ENCODE measurements around the gene KSR2.

The KSR2 gene

GRCh38 chr12:117607778-117608177 is 361.0 kb downstream of the KSR2 start:
- H3K4me3 ChIP-seq (ENCODE audit: low read depth, low read length) = no peak overlapping the region
- DNase-seq (ENCODE audit: low read depth) = no peak
- no peak for TF ChIP-seq CTCF (conservative IDR thresholded peaks at IDR 0.05; ENCODE audit: low read depth, low read length)

- DNase-seq (ENCODE audit: low read depth) = no peak
- H3K4me3 ChIP-seq (ENCODE audit: low read depth, low read length) = no peak overlapping the region
- TF ChIP-seq CTCF (conservative IDR thresholded peaks at IDR 0.05; ENCODE audit: low read depth, low read length) = no peak
These were observed 361.8 kb downstream of the KSR2 start for GRCh38 chr12:117606945-117607344.

GRCh38 chr12:117606024-117606423 is 362.8 kb downstream of the KSR2 start:
- no peak for DNase-seq (ENCODE audit: low read depth)
- TF ChIP-seq CTCF (conservative IDR thresholded peaks at IDR 0.05; ENCODE audit: low read depth, low read length) = no peak
- no peak overlapping the region for H3K4me3 ChIP-seq (ENCODE audit: low read depth, low read length)

- TF ChIP-seq CTCF (conservative IDR thresholded peaks at IDR 0.05; ENCODE audit: low read depth, low read length) = no peak
- DNase-seq (ENCODE audit: low read depth) = no peak
- H3K4me3 ChIP-seq (ENCODE audit: low read depth, low read length) = no peak overlapping the region
These were observed 365.3 kb downstream of the KSR2 start for GRCh38 chr12:117603316-117604113.

- no peak for TF ChIP-seq CTCF (conservative IDR thresholded peaks at IDR 0.05; ENCODE audit: low read depth, low read length)
- no peak overlapping the region for H3K4me3 ChIP-seq (ENCODE audit: low read depth, low read length)
- DNase-seq (ENCODE audit: low read depth) = no peak
These were observed 368.9 kb downstream of the KSR2 start for GRCh38 chr12:117599849-117600248.

GRCh38 chr12:117596968-117597367 is 371.8 kb downstream of the KSR2 start:
- TF ChIP-seq CTCF (conservative IDR thresholded peaks at IDR 0.05; ENCODE audit: low read depth, low read length) = no peak
- H3K4me3 ChIP-seq (ENCODE audit: low read depth, low read length) = no peak overlapping the region
- DNase-seq (ENCODE audit: low read depth) = no peak

- no peak for TF ChIP-seq CTCF (conservative IDR thresholded peaks at IDR 0.05; ENCODE audit: low read depth, low read length)
- H3K4me3 ChIP-seq (ENCODE audit: low read depth, low read length) = no peak overlapping the region
- DNase-seq (ENCODE audit: low read depth) = no peak
These were observed 373.0 kb downstream of the KSR2 start for GRCh38 chr12:117595751-117596150.

Measured in choroid plexus epithelial cell (primary cell).